Naive thymus-derived CD4-positive, alpha-beta T cell (primary cell): ENCODE data around the gene TMEM181. TPM values are rescaled to one million over a fixed set of nuclear protein-coding genes. Genes with fewer than 3 reads are reported as not detected.

Experiments used
- ATAC-seq: fragments of 150-1000 bp; cut with Tn5 transposase; 2 replicates; pipeline ENCODE4 v1.10.0; 2021; ENCODE audit warnings: mild to moderate bottlenecking, moderate library complexity
- CTCF ChIA-PET: fragments of 350-600 bp; sonication (Branson Sonifier 250); formaldehyde crosslinking; loops from one replicate; lab custom pipeline; 2021; ENCODE audit warnings: antibody characterized with exemption; lab: Charles Lee
- POLR2A ChIA-PET: fragments of 350-600 bp; sonication (Branson Sonifier 250); formaldehyde crosslinking; loops from one replicate; lab custom pipeline; 2021; ENCODE audit warnings: antibody characterized with exemption, inconsistent platforms; lab: Charles Lee
- DNase-seq, 9 donors: peaks; one replicate each; pipeline versions ENCODE4 v3.0.0 to v3.0.0-alpha.2; 2020 to 2022; ENCODE audit warnings: mixed read lengths in 1 of 9
- H3K27ac ChIP-seq: one replicate; pipeline ENCODE4 v1.7.0; 2013; ENCODE audit warnings: mild to moderate bottlenecking, low read depth, low read length, moderate library complexity
- H3K27me3 ChIP-seq, 2 donors: one replicate each; pipeline ENCODE4 v1.7.0; 2013; ENCODE audit warnings: low read length in 2 of 2, mild to moderate bottlenecking in 2 of 2, moderate library complexity in 2 of 2; ENCODE audit not compliant: control insufficient read depth in 2 of 2, insufficient read depth in 2 of 2
- H3K36me3 ChIP-seq, 3 experiments: 1 replicate in 2 of 3; 2 replicates in 1 of 3; pipeline ENCODE4 v1.7.0; 2013; ENCODE audit warnings: low read length in 3 of 3, mild to moderate bottlenecking in 3 of 3, moderate library complexity in 1 of 3; ENCODE audit not compliant: insufficient read depth in 3 of 3, control insufficient read depth in 2 of 3
- H3K4me1 ChIP-seq, 2 donors: one replicate each; pipeline ENCODE4 v1.7.0; 2013; ENCODE audit warnings: low read length in 2 of 2, mild to moderate bottlenecking in 2 of 2, moderate library complexity in 1 of 2; ENCODE audit not compliant: control insufficient read depth in 2 of 2, insufficient read depth in 2 of 2
- H3K4me3 ChIP-seq: 2 replicates; pipeline ENCODE4 v1.7.0; 2013; ENCODE audit warnings: mild to moderate bottlenecking, low read length
- H3K9me3 ChIP-seq, 3 experiments: 1 replicate in 2 of 3; 2 replicates in 1 of 3; pipeline ENCODE4 v1.7.0; 2013; ENCODE audit warnings: low read length in 3 of 3; ENCODE audit not compliant: control insufficient read depth in 2 of 3
- H3K27ac Mint-ChIP-seq, 9 donors: one replicate each; pipeline ENCODE4 v1.8.0; 2020 to 2022; ENCODE audit warnings: mixed read lengths in 9 of 9, mild to moderate bottlenecking in 8 of 9, moderate library complexity in 5 of 9, inconsistent platforms in 2 of 9
- H3K27me3 Mint-ChIP-seq, 5 donors: one replicate each; pipeline ENCODE4 v1.8.0; 2021 to 2022; ENCODE audit warnings: mixed read lengths in 5 of 5, mild to moderate bottlenecking in 1 of 5
- H3K36me3 Mint-ChIP-seq, 5 donors: one replicate each; pipeline ENCODE4 v1.8.0; 2020 to 2022; ENCODE audit warnings: mixed read lengths in 5 of 5, mild to moderate bottlenecking in 3 of 5, inconsistent platforms in 1 of 5
- H3K4me1 Mint-ChIP-seq, 7 donors: one replicate each; pipeline ENCODE4 v1.8.0; 2020 to 2022; ENCODE audit warnings: mixed read lengths in 7 of 7, mild to moderate bottlenecking in 3 of 7, inconsistent platforms in 1 of 7
- H3K4me3 Mint-ChIP-seq, 10 donors: one replicate each; pipeline ENCODE4 v1.8.0; 2020 to 2022; ENCODE audit warnings: mild to moderate bottlenecking in 10 of 10, mixed read lengths in 10 of 10, moderate library complexity in 6 of 10, inconsistent platforms in 2 of 10
- H3K9me3 Mint-ChIP-seq, 11 donors: one replicate each; pipeline ENCODE4 v1.8.0; 2020 to 2022; ENCODE audit warnings: mixed read lengths in 11 of 11, mild to moderate bottlenecking in 4 of 11, inconsistent platforms in 1 of 11, moderate library complexity in 1 of 11
- intact Hi-C, 2 donors: fragments of 100-400 bp; cut with micrococcal nuclease; formaldehyde crosslinking; loops; one replicate each; pipeline ENCODE4 v1.15.1; 2023
- polyA plus RNA-seq, 2 donors: library from polyadenylated mRNA; unstranded; fragments of 300-500 nt; fragmentation: Illumina TruSeq; gene quantifications; one replicate each; pipeline ENCODE4 v1.2.3, GENCODE V29; 2021
- total RNA-seq, 6 experiments: library from RNA in 5 of 6; stranded (reverse) in 5 of 6; gene quantifications; 1 replicate in 5 of 6; 2 replicates in 1 of 6; pipeline ENCODE4 v1.2.3 and lab custom pipeline; 2021 to 2026

Gene TMEM181, protein sequence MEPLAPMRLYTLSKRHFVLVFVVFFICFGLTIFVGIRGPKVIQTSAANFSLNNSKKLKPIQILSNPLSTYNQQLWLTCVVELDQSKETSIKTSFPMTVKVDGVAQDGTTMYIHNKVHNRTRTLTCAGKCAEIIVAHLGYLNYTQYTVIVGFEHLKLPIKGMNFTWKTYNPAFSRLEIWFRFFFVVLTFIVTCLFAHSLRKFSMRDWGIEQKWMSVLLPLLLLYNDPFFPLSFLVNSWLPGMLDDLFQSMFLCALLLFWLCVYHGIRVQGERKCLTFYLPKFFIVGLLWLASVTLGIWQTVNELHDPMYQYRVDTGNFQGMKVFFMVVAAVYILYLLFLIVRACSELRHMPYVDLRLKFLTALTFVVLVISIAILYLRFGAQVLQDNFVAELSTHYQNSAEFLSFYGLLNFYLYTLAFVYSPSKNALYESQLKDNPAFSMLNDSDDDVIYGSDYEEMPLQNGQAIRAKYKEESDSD
- total RNA-seq = 10 to 100 TPM; 14.9 to 17.2 (median 16.5) TPM
- 1 to 10 TPM; 1.9 to 3.6 TPM for polyA plus RNA-seq
- 32.8 reads per million, percentile 62 among the genes with 10 or more reads in this experiment for total RNA-seq (lab: John Stamatoyannopoulos, UW)

DNA sequence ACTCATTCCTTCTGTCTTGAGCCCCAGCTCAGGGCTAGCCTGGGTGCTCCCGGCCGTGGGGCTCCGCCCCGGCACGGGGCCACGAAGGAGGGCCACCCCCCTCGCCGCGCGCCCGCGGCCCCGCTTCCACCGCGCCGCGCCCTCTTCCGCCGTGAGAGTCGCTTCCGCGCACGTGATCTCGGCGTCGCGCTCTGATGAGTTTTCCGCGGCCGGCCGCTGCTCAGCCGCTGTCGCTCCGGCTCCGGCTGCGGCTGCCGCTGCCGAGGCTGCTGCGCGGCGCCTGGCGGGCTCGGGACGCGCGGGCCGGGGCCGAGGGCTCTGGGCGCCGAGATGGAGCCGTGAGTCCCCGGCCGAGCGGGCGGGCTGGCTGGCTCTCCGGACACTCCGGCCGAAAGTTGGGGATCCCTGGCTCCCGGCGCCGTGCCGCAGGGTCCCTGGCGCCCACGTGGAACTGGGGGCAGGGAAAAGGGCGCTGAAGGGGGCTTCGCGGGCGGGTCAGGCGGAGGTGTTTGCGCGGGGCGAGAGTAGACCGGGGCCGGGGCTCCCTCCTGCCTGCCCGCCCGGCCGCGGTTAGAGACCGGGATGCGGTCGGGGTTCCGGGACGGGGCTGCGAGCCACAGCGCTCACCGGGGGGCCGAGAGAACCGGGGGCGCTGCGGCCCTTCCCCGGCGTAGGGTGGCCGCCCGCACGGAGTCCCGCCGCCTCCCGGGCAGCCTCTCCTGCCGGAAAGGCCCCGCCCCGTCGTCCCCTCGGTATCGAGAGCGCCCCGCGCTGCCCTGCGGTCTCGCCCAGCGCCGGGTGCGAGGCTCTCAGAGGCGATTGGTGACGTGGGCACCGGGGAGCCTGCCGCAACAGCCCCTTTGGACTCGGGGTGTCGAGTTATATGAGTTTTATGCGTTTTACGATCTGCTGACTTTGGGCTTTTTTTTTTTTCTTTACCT is at the start of gene TMEM181:
TMEM181 (plus strand) TSS at position 197 of the 941 bp plus-strand sequence; CDS start at position 331, 134 bp downstream.
- Mint-ChIP-seq H3K4me1 (peaks cover 26 to 46% (median 44%) of the 10 kb centered on the region in 7 donors), H3K27ac (peak within 1 kb of the TSS; percentile 93 to 97 (median 94)), H3K4me3 (peak within 1 kb of the TSS; percentile 90 to 98 (median 94)), H3K9me3 (no peaks in the 10 kb centered on the region), H3K27me3 (peaks cover 0 to 17% (median 0%) of the 10 kb centered on the region in 5 donors), H3K36me3 (peaks cover 0 to 6% (median 0%) of the 10 kb centered on the region in 5 donors)
- ChIA-PET CTCF (interaction anchor here (0.9 kb wide), 1 partner anchor 8 kb away, joined by 3 read pairs; no protein-coding TSS in a partner anchor), POLR2A (interaction anchor here (0.9 to 2.7 kb wide), 4 partner anchors 8 to 93 kb away, joined by 4 to 13 read pairs (median 6); no protein-coding TSS in a partner anchor)
- no peaks in the 10 kb centered on the region for H3K9me3 ChIP-seq
- intact Hi-C loops = loop anchor here (1.0 to 10.0 kb wide), 15 partner anchors 23 to 1285 kb away; partner anchors contain the start of genes DYNLT1 (in 2 of the 2), GTF2H5 (in 2 of the 2) and SERAC1 (in 2 of the 2)
- H3K27me3 ChIP-seq = no peaks in the 10 kb centered on the region
- ATAC-seq (peak; percentile 96), DNase-seq (peak; percentile 73 to 87 (median 86))
- peak within 1 kb of the TSS; percentile 76 for H3K4me3 ChIP-seq
- peak within 1 kb of the TSS; percentile 94 for H3K27ac ChIP-seq
- H3K36me3 ChIP-seq = peaks cover 0 to 6% (median 0%) of the 10 kb centered on the region in 3 experiments
- H3K4me1 ChIP-seq = peaks cover 30 to 38% of the 10 kb centered on the region in 2 donors

DNA sequence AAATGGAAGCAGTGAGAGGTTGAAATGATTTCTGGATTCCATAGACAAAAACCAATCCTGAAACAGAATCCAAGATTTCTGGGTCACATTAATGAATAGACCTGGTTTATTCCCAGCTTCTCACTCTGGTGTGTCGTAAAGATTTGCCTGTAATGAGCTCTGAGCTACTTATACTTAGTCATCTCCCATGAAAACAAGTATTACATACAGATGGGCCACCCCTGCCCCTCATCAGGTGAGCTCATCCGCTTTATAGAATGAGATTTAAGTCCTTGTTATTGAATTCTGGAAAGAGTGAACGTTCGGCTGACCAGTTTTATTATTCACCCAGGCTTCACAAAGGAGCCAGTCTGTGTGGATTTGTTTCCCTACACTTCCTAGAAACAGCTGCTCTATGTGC is 47.1 kb upstream of the TMEM181 start:
- Mint-ChIP-seq H3K27me3 (peaks cover 0 to 12% (median 0%) of the 10 kb centered on the region in 5 donors), H3K4me3 (no peak overlapping the region), H3K27ac (no peak overlapping the region), H3K9me3 (no peaks in the 10 kb centered on the region), H3K36me3 (peaks cover 0 to 5% (median 0%) of the 10 kb centered on the region in 5 donors), H3K4me1 (peaks cover 17 to 33% (median 28%) of the 10 kb centered on the region in 7 donors)
- ATAC-seq (no peak), DNase-seq (no peak)
- Histone ChIP-seq H3K27ac (no peak overlapping the region), H3K4me1 (peaks cover 14 to 15% of the 10 kb centered on the region in 2 donors), H3K27me3 (no peaks in the 10 kb centered on the region), H3K9me3 (no peaks in the 10 kb centered on the region), H3K36me3 (no peaks in the 10 kb centered on the region), H3K4me3 (no peak overlapping the region)
- ChIA-PET POLR2A (no interaction called here), CTCF (no interaction called here)
- intact Hi-C loops = no loop called here

DNA sequence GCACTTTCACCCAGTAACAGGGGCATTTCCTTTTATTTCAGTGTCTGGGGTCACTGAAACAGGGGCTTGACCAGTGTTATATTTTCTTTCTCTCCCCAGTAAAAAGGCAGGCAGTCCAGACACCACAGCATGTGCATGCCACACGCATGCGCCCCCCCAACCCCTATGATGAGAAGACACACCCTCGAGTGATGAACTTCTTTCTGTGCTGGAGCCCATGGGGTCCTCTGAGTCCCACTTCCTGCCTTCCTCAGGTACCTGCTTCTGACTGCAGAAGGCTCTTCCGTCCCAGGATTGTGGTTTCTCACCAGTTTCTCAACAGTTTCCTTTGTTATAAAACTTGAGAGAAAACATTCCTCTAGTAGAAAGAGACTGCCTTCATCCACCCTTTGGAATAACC is 45.7 kb upstream of the TMEM181 start:
- CTCF ChIA-PET = interaction anchor here (1.0 kb wide), 1 partner anchor 300 kb away, joined by 3 read pairs; no protein-coding TSS in a partner anchor
- H3K27ac Mint-ChIP-seq = peak overlapping the region in 5 of 9 donors; percentile 8 to 71 (median 46)
- no peaks in the 10 kb centered on the region for H3K27me3 ChIP-seq
- POLR2A ChIA-PET = no interaction called here
- no peaks in the 10 kb centered on the region for H3K9me3 Mint-ChIP-seq
- H3K27ac ChIP-seq = no peak overlapping the region
- intact Hi-C loops = no loop called here
- no peak overlapping the region for H3K4me3 ChIP-seq
- no peaks in the 10 kb centered on the region for H3K9me3 ChIP-seq
- peak in 1 of 9 donors; percentile 3 for DNase-seq
- no peaks in the 10 kb centered on the region for H3K36me3 Mint-ChIP-seq
- peak overlapping the region in 3 of 10 donors; percentile 6 to 32 (median 12) for H3K4me3 Mint-ChIP-seq
- peaks cover 0 to 13% (median 7%) of the 10 kb centered on the region in 5 donors for H3K27me3 Mint-ChIP-seq
- peaks cover 23 to 43% (median 38%) of the 10 kb centered on the region in 7 donors for H3K4me1 Mint-ChIP-seq
- peaks cover 16 to 18% of the 10 kb centered on the region in 2 donors for H3K4me1 ChIP-seq
- ATAC-seq = no peak
- H3K36me3 ChIP-seq = no peaks in the 10 kb centered on the region

DNA sequence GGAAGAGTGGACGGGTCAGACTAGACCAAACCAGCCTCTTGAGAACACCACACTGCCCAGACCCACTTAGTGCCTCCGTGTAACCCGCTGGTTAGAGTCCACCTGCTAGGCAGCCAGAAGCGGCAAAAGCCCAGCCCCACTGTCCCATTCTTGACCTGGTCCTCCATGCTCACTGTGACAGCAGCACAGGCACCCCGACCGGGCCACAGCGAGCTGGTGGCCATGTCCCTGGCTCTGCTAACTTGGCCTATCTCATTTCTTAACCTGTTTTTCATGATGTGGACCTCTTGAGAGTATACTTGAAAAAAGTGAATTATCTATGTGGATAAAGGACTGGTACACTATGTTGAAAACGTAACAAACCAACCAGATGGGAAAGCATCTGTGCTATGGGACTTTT is 44.9 kb upstream of the TMEM181 start:
- no peak overlapping the region for H3K27ac ChIP-seq
- no peak for ATAC-seq
- H3K27me3 ChIP-seq = no peaks in the 10 kb centered on the region
- H3K9me3 ChIP-seq = no peaks in the 10 kb centered on the region
- H3K36me3 ChIP-seq = no peaks in the 10 kb centered on the region
- Mint-ChIP-seq H3K27me3 (peaks cover 0 to 16% (median 10%) of the 10 kb centered on the region in 5 donors), H3K9me3 (no peaks in the 10 kb centered on the region), H3K36me3 (no peaks in the 10 kb centered on the region), H3K4me3 (peak overlapping the region in 1 of 10 donors; percentile 32), H3K27ac (no peak overlapping the region), H3K4me1 (peaks cover 23 to 43% (median 38%) of the 10 kb centered on the region in 7 donors)
- peaks cover 16 to 18% of the 10 kb centered on the region in 2 donors for H3K4me1 ChIP-seq
- DNase-seq = no peak
- ChIA-PET CTCF (interaction anchor here (1.0 kb wide), 1 partner anchor 301 kb away, joined by 3 read pairs; no protein-coding TSS in a partner anchor), POLR2A (no interaction called here)
- intact Hi-C loops = loop anchor here in 1 of 2 donors (5.0 kb wide), 1 partner anchor 47 kb away; the partner anchor contains the start of gene TMEM181
- no peak overlapping the region for H3K4me3 ChIP-seq

DNA sequence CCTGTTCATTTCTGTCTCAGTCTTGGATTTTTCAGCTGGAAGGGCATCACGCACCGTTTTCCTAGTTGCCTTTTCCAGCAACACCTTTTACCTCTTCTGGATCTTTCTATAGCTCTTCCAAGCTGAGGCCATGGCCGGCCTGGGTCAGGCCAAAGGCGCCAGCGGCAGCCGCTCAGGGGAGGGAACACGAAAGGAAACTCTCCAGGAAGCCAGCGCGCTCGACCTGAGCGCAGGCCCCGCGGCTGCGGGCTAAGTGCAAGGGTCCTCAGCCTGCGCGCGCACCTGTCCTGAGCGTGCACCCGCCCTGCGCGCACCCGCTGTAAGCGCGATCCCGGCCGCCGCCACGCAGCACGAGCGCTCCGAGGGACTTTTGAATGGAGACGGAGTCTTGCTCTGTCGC is 43.8 kb upstream of the TMEM181 start:
- Histone ChIP-seq H3K36me3 (no peaks in the 10 kb centered on the region), H3K9me3 (no peaks in the 10 kb centered on the region), H3K4me1 (peaks cover 16 to 18% of the 10 kb centered on the region in 2 donors), H3K27me3 (no peaks in the 10 kb centered on the region), H3K27ac (no peak overlapping the region), H3K4me3 (no peak overlapping the region)
- intact Hi-C loops = loop anchor here in 1 of 2 donors (5.0 kb wide), 1 partner anchor 46 kb away; the partner anchor contains the start of gene TMEM181
- peak overlapping the region in 1 of 9 donors; percentile 67 for H3K27ac Mint-ChIP-seq
- H3K36me3 Mint-ChIP-seq = peaks cover 0 to 3% (median 0%) of the 10 kb centered on the region in 5 donors
- ATAC-seq (no peak), DNase-seq (no peak)
- H3K27me3 Mint-ChIP-seq = peaks cover 0 to 22% (median 20%) of the 10 kb centered on the region in 5 donors
- H3K9me3 Mint-ChIP-seq = no peaks in the 10 kb centered on the region
- ChIA-PET CTCF (no interaction called here), POLR2A (no interaction called here)
- peaks cover 23 to 43% (median 38%) of the 10 kb centered on the region in 7 donors for H3K4me1 Mint-ChIP-seq
- H3K4me3 Mint-ChIP-seq = peak overlapping the region in 4 of 10 donors; percentile 29 to 49 (median 32)
